GM15510 (cell line): ENCODE results near the gene TMEM131L.

Experiments
- POLR2A ChIP-seq: IDR thresholded peaks from 3 replicates; pipeline ENCODE4 v1.6.1; 2011; ENCODE audit warnings: borderline replicate concordance; ENCODE audit not compliant: insufficient read length; ENCODE audit errors: extremely low read depth

Gene TMEM131L

DNA sequence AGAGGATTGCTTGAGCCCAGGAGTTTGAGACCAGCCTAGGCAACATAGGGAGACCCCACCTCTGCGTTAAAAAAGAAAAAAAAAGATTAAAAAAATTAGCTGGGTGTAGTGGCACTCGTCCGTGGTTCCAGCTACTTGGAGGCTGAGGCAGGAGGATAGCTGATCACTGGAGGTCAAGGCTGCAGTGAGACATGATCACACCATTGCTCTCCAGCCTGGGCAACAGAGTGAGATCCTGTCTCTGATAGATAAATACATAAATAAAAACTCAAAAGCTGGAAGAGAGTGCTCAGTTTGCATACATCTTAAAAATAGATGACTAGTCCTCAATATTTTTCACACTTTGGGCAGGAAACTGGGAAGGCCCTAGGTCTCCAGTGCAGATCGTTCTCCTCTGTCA, 54.1 kb downstream of the TMEM131L start:
- TF ChIP-seq POLR2A: no peak

DNA sequence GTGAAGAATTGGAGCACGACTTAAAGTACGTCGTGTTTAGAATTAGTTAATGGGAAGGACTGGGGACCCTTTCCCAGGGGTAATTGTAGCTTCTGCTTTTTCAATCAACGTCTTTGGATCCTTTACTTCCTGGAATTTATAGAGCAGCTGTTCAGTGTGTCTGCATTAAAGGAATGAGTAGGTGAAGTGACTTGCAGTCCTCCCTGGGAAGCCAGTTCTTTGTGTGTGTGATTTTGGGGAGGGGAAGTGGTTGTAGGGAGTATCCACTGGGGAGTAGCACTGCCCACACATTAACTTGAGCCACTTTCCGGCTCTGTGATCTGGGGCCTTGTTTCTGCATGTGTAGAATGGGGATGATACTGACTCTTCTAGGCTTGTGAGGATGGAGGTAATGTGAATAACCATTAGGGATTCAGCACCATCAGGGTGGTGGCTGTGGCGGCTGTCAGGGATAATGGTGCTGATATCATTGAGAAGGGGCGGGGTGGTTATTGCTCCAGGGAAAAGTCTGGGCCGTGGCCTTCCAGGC, 54.7 kb downstream of the TMEM131L start:
- TF ChIP-seq POLR2A: no peak

GRCh38 chr4:153521478-153521877, 55.3 kb downstream of the TMEM131L start:
- TF ChIP-seq POLR2A: no peak

GRCh38 chr4:153521999-153522801, 56.0 kb downstream of the TMEM131L start:
- no peak for TF ChIP-seq POLR2A

DNA sequence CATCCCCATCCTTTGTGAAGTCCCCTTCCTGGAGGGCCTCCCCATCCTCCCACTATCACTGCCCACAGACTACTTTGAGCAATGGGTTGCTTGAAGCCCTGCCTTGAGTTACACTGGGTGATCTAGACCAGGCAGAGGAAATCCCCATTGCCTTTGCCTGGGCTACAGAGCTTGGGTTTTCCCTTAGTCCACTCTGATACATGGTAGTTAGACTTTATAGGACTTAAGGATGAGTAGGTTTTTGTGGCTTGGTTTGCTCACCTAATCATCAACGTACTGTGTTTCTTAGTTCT, 56.6 kb downstream of the TMEM131L start:
- TF ChIP-seq POLR2A: no peak

DNA sequence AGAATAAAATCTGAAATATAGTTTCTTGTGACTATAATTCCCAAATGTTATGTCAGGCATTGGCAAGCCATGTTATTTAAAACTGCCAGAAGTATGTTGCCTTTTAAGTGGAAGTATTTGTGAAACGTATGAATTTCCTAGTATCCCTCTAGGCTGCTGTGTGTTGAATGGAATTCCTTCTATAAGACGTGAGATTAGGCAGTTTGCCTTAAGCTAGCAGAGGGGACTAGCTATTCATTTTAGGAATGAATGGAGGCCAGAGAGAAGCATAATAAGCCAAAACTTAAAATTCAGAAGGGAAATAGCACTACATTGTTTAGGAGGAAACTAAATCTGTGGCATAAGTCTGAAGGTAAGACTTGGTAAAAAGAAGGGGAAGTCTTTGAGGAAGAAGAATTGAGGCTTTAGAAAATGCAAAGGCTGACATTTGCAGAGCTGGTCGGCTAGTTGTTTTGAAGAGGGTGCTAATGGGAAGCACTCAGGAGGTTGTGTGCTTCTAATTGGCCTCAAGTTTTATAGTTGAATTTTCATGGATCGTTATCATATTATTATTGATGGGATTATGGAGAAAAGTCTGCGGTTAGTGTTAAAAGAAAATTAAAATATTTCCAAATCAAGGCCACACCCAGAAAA, 57.1 kb downstream of the TMEM131L start:
- TF ChIP-seq POLR2A: no peak

GRCh38 chr4:153523941-153524386, 57.8 kb downstream of the TMEM131L start:
- TF ChIP-seq POLR2A: no peak

DNA sequence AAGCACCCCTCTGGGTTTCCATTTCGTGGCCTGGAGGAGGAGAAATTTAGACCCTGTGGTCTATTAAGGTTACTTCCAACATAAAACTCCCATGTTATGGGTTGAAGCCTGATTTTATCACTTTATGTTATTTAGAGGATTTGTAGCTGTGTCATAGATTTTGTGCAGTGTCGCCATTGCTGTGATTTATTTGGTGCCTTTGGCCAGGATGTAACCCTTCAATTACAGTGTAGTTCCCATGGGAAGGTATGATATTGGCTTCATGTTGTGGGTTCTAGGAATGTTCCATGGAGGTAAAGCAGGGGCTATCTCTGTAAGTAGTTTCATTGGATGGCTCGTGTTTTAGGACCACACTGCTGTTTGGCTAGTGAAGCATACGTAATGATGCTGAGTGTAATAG, 58.5 kb downstream of the TMEM131L start:
- no peak for TF ChIP-seq POLR2A

GRCh38 chr4:153527690-153528089, 61.5 kb downstream of the TMEM131L start:
- no peak for TF ChIP-seq POLR2A

DNA sequence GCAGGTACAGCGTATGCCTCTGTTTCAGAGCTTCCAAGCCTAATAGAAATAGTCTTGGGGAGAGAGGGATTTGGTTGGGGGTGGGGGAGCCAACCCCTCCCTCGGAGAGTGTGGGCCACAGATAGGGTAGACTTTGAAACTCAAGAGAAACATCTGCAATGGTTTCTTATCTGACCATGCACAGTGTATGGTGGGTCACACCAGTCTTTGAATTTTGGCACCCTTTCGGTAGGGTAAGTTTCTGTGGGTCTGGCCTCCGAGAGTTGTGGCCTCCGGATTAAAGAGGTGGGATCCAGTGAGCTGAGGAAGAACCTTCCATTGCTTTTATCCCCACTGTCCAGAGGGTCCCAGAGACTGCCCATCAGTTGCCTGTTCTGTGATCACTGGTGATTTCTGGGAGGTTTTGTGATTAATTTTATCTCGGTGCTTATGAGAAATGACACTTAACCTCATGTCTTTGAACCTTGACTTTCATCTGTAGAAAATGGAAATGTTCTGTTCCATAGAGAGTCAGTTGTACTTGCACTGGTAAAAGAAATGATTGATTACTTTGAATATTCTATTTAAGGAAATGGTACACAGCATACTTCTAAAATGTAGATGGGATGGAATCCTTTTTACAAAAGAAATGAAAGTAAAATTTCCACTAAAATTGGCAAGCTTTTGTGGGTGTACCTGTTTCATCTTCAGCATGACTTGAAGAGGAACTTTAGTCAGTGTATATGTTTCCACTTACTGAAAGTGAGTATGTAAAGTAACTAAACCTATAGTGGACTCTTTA, 62.7 kb downstream of the TMEM131L start:
- TF ChIP-seq POLR2A: no peak

- TF ChIP-seq POLR2A: no peak
Observed at GRCh38 chr4:153529646-153530045, 63.5 kb downstream of the TMEM131L start.

GRCh38 chr4:153530284-153530999, 64.3 kb downstream of the TMEM131L start:
- no peak for TF ChIP-seq POLR2A

DNA sequence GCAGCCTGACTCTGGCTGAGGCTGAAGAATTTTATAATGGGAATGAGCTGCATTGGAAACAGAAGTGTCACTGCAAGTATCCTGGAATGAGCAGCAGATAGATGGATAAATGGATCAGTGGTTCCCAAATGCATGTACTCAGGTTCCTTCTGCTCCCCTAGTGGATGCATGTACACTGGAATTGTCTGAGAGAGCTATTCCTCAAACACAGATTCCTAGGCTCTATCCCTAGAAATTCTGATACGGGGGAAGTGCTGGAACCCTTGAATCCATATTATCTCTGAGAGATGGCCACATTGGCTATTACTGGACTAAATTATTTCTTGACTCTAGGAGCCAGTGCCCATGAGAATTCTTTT, 64.8 kb downstream of the TMEM131L start:
- no peak for TF ChIP-seq POLR2A

GRCh38 chr4:153531976-153532626, 65.9 kb downstream of the TMEM131L start:
- no peak for TF ChIP-seq POLR2A
